SK-MEL-5 (cell line): ENCODE data around the gene TRAPPC3. TPM values are rescaled to one million over a fixed set of nuclear protein-coding genes. Genes with fewer than 3 reads are reported as not detected.
A peak's percentile ranks its signal among the peaks of the same experiment; 100 is the strongest.

Experiments used
- DNase-seq: peaks from one replicate; pipeline ENCODE4 v3.0.0-alpha.2; 2016; ENCODE audit warnings: low read depth, low spot score
- in situ Hi-C: cut with HindIII; loops from 2 replicates; pipeline ENCODE4 v1.10.0; 2016; ENCODE audit warnings: low sequenced_read_pairs, high pct_unique_total_duplicates, low pct_unique_long_range_greater_than_20kb
- total RNA-seq: library from RNA; depleted of rRNA; stranded (reverse); fragments of >200 nt; shearing (Covaris generic); gene quantifications from 2 replicates; pipeline ENCODE4 v1.2.3, GENCODE V29; 2014

TRAPPC3 gene
- total RNA-seq, 1 experiment from 2014 or later, result 84.9 TPM

- peak; percentile 30 for DNase-seq
Observed at GRCh38 chr1:36096500-36097432, 52.5 kb downstream of the TRAPPC3 start.

DNA sequence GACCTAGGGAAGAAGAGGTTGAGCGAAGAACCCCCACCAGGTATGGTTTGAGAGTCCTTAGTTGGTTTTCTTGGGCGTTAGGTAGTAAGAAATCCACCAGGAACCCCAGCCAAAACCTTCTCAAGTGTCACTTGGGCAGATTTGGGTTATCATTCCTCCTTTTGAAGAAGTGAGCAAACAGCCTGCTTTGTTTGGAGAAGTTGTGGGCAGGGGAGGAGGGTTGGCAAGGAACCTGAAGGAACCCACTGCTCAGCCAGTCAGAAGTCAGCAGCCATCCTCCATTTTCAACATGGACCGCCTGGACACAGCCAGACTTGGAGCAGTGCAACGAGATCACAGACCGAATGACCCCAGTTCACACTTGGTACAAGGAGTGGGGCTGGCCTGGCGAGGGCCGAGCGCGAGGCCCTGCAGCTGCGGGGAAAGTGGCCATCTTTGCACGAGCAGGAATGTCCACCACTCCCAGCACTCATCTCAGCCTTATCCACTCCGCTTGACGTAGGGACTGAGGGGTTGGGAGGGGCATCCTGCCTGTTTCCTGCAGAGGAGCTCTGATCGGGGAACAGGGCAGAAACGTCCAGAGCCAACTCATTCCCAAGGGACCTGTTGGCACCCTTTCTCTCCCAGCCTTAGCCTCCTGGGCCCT, 53.4 kb downstream of the TRAPPC3 start:
- in situ Hi-C loops, result no loop called here
- DNase-seq, result no peak

More at GRCh38 chr1:36096500-36097432, 52.5 kb downstream of the TRAPPC3 start:
- in situ Hi-C loops, result no loop called here

DNA sequence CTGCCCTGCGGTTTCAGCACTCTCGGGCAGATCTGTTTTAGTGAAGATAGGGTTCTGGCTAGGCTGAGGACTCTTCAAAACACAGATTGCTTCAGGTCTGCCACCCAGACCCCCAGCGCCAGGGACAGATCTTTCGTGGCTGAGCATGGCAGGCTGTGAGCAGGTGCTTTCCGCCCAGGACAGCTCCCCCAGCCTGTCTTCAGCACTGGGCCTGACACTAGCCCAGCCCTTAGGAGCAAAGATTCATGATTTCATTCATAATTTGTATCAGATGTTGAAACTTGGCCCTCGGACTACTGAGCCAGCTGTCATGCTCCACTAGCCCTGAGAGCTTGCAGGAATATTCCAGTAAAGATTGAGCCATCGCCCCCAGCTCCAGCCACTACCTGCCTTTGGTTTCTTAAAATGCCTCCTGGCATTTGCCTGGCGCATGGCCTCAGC, 54.6 kb downstream of the TRAPPC3 start:
- DNase-seq, result no peak
- in situ Hi-C loops, result no loop called here

- DNase-seq, result peak; percentile 10
- in situ Hi-C loops, result no loop called here
Observed at GRCh38 chr1:36093929-36094328, 55.4 kb downstream of the TRAPPC3 start.

GRCh38 chr1:36093226-36093625, 56.1 kb downstream of the TRAPPC3 start:
- in situ Hi-C loops, result no loop called here

DNA sequence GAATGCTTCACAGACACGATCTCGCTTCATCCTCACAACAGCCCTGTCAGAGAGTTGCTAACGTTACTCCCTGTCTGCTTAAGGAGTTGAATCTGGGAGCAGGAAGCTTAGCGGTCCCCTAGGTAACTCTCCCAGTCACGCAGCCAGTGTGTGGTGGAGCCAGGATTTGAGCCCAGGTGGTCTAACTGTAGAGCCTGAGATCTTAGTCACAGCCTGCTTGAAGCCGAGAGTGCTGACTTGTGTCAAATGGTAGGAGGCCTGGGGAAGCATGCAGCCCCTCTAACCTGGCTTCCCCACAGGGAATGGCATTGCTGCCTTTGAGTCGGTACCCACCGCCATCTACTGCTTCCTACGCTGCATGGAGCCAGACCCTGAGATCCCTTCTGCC, 56.5 kb downstream of the TRAPPC3 start:
- in situ Hi-C loops, result no loop called here
- no peak for DNase-seq

More at GRCh38 chr1:36093226-36093625, 56.1 kb downstream of the TRAPPC3 start:
- DNase-seq, result no peak

DNA sequence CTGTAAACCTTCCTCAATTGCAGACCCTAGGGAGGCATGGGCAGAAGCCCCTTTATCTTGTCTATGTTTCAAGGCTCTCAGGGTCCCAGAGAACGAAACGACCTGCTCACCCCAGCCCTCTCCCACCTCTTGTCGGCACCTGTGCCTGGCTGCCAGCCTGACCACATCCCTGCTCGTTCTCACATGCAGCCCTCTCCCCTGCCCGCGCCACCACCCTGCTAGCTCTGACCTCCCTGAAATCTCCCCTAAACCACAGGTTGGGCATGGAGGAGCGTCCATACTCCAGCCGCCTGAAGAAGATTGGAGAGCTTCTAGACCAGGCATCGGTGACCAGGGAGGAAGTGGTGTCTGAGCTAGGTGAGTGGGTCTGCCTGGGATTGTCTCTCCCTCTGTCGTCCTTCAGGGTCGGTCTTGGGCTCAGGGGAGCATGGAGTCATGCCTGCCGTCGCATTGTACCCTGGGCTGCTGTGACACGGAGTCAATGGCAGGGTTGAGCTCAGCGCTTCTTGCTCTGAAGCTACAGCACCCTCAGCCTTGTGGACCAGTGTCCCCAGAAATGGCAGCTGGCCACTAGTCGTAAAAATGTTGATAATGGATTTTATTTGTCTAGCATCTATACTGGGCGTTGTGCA, 57.0 kb downstream of the TRAPPC3 start:
- in situ Hi-C loops, result no loop called here
- no peak for DNase-seq

DNA sequence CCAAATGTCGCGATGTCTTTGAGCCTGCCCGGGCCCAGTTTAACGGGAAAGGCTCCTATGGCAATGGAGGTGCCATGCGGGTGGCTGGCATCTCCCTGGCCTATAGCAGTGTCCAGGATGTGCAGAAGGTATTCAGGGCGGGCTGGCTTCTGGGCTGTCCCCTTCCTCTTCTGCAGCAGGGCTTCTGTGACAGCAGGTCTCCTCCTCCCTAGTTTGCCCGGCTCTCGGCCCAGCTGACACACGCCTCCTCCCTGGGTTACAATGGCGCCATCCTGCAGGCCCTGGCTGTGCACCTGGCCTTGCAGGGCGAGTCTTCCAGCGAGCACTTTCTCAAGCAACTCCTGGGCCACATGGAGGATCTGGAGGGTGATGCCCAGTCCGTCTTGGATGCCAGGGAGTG, 57.6 kb downstream of the TRAPPC3 start:
- no peak for DNase-seq
- in situ Hi-C loops, result no loop called here

GRCh38 chr1:36091141-36091540, 58.1 kb downstream of the TRAPPC3 start:
- in situ Hi-C loops, result no loop called here
- no peak for DNase-seq

GRCh38 chr1:36089393-36090121, 59.7 kb downstream of the TRAPPC3 start:
- in situ Hi-C loops, result no loop called here
- DNase-seq, result no peak

DNA sequence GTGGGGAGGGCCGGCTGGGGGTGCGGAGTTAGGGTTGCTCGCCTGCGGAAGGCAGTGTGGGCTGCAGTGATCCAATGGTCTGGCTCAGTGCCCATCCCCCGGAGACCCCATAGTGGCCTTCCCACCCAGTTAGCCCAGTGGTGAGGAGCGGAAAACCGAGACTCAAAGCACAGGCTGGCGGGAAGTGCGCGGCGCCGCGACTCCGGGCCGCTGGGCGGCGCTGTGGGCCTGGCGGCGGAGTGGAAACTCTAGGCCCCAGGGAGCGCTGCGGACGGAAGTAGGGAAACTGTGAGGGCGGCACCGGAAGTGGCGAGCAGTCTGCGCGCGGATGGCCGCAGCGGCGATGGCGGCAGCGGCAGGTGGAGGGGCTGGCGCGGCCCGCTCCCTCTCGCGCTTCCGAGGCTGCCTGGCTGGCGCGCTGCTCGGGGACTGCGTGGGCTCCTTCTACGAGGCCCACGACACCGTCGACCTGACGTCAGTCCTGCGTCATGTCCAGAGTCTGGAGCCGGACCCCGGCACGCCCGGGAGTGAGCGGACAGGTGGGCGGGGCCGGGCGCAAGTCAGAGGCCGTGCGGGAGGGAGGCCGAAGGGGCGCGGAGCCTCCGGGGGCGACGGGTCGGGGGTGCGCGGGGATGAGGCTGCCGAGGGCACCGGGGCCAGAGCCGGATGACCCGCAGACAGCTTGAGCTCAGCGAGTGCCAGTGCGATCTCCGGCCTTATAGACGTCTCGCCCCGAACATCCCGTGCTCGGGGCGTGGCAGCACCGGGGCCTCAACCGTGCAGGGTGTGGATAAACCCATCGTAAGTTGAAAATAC, 60.5 kb downstream of the TRAPPC3 start, which contains the start of gene ADPRS:
TSS of gene ADPRS (plus strand) at position 316 of the 816 bp plus-strand sequence. CDS start at position 329, 13 bp downstream.
- in situ Hi-C loops, result no loop called here

GRCh38 chr1:36088265-36088576, 61.1 kb downstream of the TRAPPC3 start:
- DNase-seq, result no peak
- in situ Hi-C loops, result no loop called here

More for the DNA sequence above, 60.5 kb downstream of the TRAPPC3 start, which contains the start of gene ADPRS:
- DNase-seq, result peak; percentile 83

DNA sequence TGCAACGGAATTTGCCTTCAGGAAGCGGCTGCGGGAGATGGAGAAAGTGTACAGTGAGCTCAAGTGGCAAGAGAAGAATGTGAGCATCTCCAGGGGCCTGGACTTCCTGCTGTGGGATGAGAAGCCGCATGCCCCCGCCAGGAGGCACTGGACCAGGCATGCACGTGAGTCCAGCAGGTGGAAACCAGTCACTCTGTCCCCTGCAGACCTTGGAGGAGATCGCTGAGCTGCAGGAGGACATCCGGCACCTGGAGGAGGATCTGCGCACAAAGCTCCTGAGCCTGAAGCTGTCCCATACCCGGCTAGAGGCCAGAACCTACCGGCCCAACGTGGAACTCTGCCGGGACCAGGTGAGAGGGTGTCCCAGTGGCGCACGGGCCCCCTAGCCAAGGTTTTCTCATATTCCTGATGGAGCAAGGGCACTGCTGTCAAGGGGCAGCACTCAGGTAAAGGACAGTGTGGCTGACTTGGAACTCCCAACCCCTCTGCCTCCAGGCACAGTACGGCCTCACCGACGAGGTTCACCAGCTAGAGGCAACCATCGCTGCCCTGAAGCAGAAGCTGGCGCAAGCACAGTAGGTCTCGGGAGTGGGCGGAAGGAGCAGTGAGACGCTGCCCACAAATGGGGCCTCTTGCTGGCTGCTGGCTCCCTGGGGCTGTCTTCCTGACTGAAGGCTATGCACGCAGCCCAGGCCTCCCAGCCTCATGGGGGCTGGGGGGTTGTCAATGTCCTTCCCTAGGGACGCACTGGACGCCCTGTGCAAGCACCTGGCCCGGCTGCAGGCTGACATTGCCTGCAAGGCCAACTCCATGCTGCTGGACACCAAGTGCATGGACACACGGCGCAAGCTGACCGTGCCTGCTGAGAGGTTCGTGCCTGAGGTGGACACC, 61.8 kb downstream of the TRAPPC3 start:
- in situ Hi-C loops, result no loop called here
- DNase-seq, result no peak
